ENCODE data around the gene LMAN1L.

Gene LMAN1L

GRCh38 chr15:74787251-74788041 lies 25.2 kb upstream of the LMAN1L start:
- H3K36me3 ChIP-seq (ENCODE audit: low read depth) = peaks cover 24% of the 10 kb centered on the region
- no peak overlapping the region for H3K4me3 ChIP-seq (ENCODE audit: severe bottlenecking)

DNA sequence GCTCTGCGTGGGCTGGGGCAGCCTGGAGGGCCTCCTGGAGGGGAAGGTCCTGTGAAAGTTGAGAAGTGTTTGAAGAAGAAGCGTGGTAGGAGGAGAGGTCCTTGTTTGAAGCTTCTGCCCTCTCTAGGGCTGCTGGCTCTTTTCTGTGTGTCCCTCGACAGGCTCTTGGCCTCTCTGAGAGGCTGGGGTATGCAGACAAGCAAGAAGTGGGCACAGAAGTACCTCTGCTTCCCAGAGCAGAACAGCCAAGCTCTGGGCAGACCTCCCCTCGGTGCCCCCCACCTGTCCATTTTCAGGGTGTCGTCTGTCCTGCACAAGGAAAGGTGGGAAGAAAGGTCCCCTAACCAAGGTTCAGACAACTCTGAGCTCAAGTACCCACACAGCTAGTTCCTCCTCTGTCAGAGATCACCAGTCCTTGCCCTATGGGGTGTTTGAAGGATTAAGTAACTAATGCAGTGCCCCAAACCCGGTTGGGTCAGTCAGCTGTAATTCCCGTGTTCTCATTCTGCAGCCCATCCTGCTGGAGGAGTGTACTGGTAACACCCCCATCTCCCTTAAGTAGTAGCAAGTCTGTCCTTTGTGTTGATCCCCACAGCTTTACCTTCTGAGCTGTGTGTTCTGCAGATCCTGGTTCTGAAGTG lies 24.5 kb upstream of the LMAN1L start:
- peak overlapping the region; percentile 36 for H3K27ac ChIP-seq (ENCODE audit: poor library complexity, severe bottlenecking)
- H3K4me3 ChIP-seq (ENCODE audit: severe bottlenecking) = no peak overlapping the region
- TF ChIP-seq CTCF (IDR thresholded peaks at IDR 0.05; ENCODE audit: poor library complexity, severe bottlenecking) = no peak
- DNase-seq (ENCODE audit: low spot score) = no peak
- no peak for ATAC-seq (ENCODE audit: low read depth)
- H3K36me3 ChIP-seq (ENCODE audit: low read depth) = peaks cover 31% of the 10 kb centered on the region
- H3K4me1 ChIP-seq (ENCODE audit: insufficient read depth, poor library complexity, severe bottlenecking) = peaks cover 51% of the 10 kb centered on the region
- H3K9me3 ChIP-seq (ENCODE audit: severe bottlenecking) = no peaks in the 10 kb centered on the region
- no peaks in the 10 kb centered on the region for H3K27me3 ChIP-seq (ENCODE audit: insufficient read depth, poor library complexity, severe bottlenecking)

More at GRCh38 chr15:74787251-74788041, 25.2 kb upstream of the LMAN1L start:
- peak overlapping the region; percentile 36 for H3K27ac ChIP-seq (ENCODE audit: poor library complexity, severe bottlenecking)
- no peaks in the 10 kb centered on the region for H3K27me3 ChIP-seq (ENCODE audit: insufficient read depth, poor library complexity, severe bottlenecking)
- DNase-seq (ENCODE audit: low spot score) (peak; percentile 77), ATAC-seq (ENCODE audit: low read depth) (peak; percentile 45; the same call in 2 of the 3 replicates)
- peaks cover 52% of the 10 kb centered on the region for H3K4me1 ChIP-seq (ENCODE audit: insufficient read depth, poor library complexity, severe bottlenecking)
- no peaks in the 10 kb centered on the region for H3K9me3 ChIP-seq (ENCODE audit: severe bottlenecking)
- peak; percentile 68 for TF ChIP-seq CTCF (IDR thresholded peaks at IDR 0.05; ENCODE audit: poor library complexity, severe bottlenecking)

GRCh38 chr15:74788683-74789151 lies 23.9 kb upstream of the LMAN1L start:
- no peaks in the 10 kb centered on the region for H3K9me3 ChIP-seq (ENCODE audit: severe bottlenecking)
- H3K36me3 ChIP-seq (ENCODE audit: low read depth) = peaks cover 33% of the 10 kb centered on the region
- no peak for TF ChIP-seq CTCF (IDR thresholded peaks at IDR 0.05; ENCODE audit: poor library complexity, severe bottlenecking)
- DNase-seq (ENCODE audit: low spot score) (peak; percentile 53), ATAC-seq (ENCODE audit: low read depth) (no peak)
- H3K27ac ChIP-seq (ENCODE audit: poor library complexity, severe bottlenecking) = peak overlapping the region; percentile 36
- H3K27me3 ChIP-seq (ENCODE audit: insufficient read depth, poor library complexity, severe bottlenecking) = no peaks in the 10 kb centered on the region
- H3K4me3 ChIP-seq (ENCODE audit: severe bottlenecking) = no peak overlapping the region
- H3K4me1 ChIP-seq (ENCODE audit: insufficient read depth, poor library complexity, severe bottlenecking) = peaks cover 51% of the 10 kb centered on the region

DNA sequence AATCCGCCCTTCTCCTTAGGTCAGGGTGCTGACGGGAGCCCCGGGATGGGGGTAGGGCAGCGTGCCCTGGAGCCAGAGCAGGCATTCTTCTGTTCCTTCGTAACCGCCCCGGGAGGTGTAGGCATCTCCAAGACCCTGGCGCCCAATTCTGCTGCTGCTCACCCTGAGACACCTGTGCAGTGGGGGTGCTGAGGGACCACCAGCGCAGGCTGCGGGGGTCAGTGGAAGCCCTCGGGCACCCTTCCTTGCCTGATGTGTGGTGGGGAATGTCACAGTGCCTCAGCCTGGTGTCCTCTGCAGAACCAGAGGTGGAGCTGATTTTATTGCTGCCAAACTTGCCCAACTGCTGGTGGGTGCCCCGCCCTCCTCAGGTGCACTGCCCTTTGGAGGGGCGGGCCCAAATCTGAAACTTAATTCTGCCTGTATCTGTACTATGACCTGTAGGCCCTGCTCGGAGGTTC lies 23.4 kb upstream of the LMAN1L start:
- peaks cover 46% of the 10 kb centered on the region for H3K4me1 ChIP-seq (ENCODE audit: insufficient read depth, poor library complexity, severe bottlenecking)

More for the DNA sequence above, 23.4 kb upstream of the LMAN1L start:
- peak; percentile 43; the same call in 2 of the 3 replicates for ATAC-seq (ENCODE audit: low read depth)
- no peak for TF ChIP-seq CTCF (IDR thresholded peaks at IDR 0.05; ENCODE audit: poor library complexity, severe bottlenecking)
- H3K36me3 ChIP-seq (ENCODE audit: low read depth) = peaks cover 32% of the 10 kb centered on the region
- no peaks in the 10 kb centered on the region for H3K9me3 ChIP-seq (ENCODE audit: severe bottlenecking)
- H3K4me3 ChIP-seq (ENCODE audit: severe bottlenecking) = no peak overlapping the region
- peak overlapping the region; percentile 36 for H3K27ac ChIP-seq (ENCODE audit: poor library complexity, severe bottlenecking)
- no peaks in the 10 kb centered on the region for H3K27me3 ChIP-seq (ENCODE audit: insufficient read depth, poor library complexity, severe bottlenecking)
- DNase-seq (ENCODE audit: low spot score) = peak; percentile 74

Data from RWPE2 (cell line).